Activated CD4-positive, alpha-beta memory T cell treated with anti-CD3 and anti-CD28 coated beads for 36 hours (primary cell): ENCODE results near the gene FBXO34. TPM values are rescaled to one million over a fixed set of nuclear protein-coding genes. Genes with fewer than 3 reads are reported as not detected.

ENCODE experiments used
- CTCF ChIA-PET: fragments of 350-600 bp; sonication (Branson Sonifier 250); formaldehyde crosslinking; loops from one replicate; lab custom pipeline; 2021; ENCODE audit warnings: antibody characterized with exemption, inconsistent platforms; lab: Charles Lee
- POLR2A ChIA-PET: fragments of 350-600 bp; sonication (Branson Sonifier 250); formaldehyde crosslinking; loops from one replicate; lab custom pipeline; 2021; ENCODE audit warnings: antibody characterized with exemption; lab: Charles Lee
- DNase-seq: peaks from one replicate; pipeline ENCODE4 v3.0.0-alpha.2; 2020
- H3K27ac Mint-ChIP-seq: one replicate; pipeline ENCODE4 v1.8.0; 2021; ENCODE audit warnings: mixed read lengths
- H3K27me3 Mint-ChIP-seq: one replicate; pipeline ENCODE4 v1.8.0; 2021; ENCODE audit warnings: mixed read lengths
- H3K36me3 Mint-ChIP-seq: one replicate; pipeline ENCODE4 v1.8.0; 2021; ENCODE audit warnings: mixed read lengths
- H3K4me1 Mint-ChIP-seq: one replicate; pipeline ENCODE4 v1.8.0; 2021; ENCODE audit warnings: low read depth, mixed read lengths
- H3K4me3 Mint-ChIP-seq: one replicate; pipeline ENCODE4 v1.8.0; 2021; ENCODE audit warnings: mild to moderate bottlenecking, mixed read lengths
- H3K9me3 Mint-ChIP-seq: one replicate; pipeline ENCODE4 v1.8.0; 2021; ENCODE audit warnings: mixed read lengths
- intact Hi-C: fragments of 100-400 bp; cut with micrococcal nuclease; formaldehyde crosslinking; loops from one replicate; pipeline ENCODE4 v1.15.1; 2023
- total RNA-seq, 2 experiments: library from RNA; stranded (reverse); gene quantifications; one replicate each; pipeline ENCODE4 v1.2.3, GENCODE V29; 2021

The FBXO34 gene
- total RNA-seq, 2 experiments from 2014 or later = 19.8 to 22.0 TPM

DNA sequence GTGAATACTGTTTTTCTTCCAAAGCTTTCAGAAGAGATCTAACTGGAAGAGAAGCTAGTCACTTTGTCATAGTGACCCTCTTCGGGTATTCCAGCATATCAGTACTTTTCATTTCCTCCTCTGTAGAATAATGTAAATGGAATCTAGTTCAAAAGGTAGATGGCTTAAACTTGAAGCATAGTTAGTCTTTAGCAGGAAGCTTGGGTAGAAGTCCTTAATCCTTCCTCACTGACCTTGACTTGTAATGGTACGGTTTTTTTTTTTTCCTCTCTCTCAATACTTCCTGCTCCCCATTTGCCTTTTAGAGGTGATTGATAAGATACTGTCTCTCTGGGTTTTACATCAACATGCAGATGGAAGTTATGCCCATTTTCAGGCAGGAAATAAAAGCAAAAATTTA is 1.7 kb downstream of the FBXO34 start:
- H3K27me3 Mint-ChIP-seq = no peaks in the 10 kb centered on the region
- H3K4me3 Mint-ChIP-seq = peak overlapping the region; percentile 87
- no peak for DNase-seq
- H3K27ac Mint-ChIP-seq = peak overlapping the region; percentile 33
- POLR2A ChIA-PET = interaction anchor here (2.4 to 2.8 kb wide), 2 partner anchors 58 to 83 kb away, joined by 8 to 11 read pairs; no protein-coding TSS in a partner anchor
- H3K9me3 Mint-ChIP-seq = no peaks in the 10 kb centered on the region
- CTCF ChIA-PET = interaction anchor here (0.9 to 7.4 kb wide), 9 partner anchors 15 to 173 kb away, joined by 3 to 180 read pairs (median 4); no protein-coding TSS in a partner anchor
- peaks cover 58% of the 10 kb centered on the region for H3K4me1 Mint-ChIP-seq
- intact Hi-C loops = loop anchor here (1.0 to 10.0 kb wide), 4 partner anchors 34 to 309 kb away; partner anchors contain the start of gene KTN1
- no peaks in the 10 kb centered on the region for H3K36me3 Mint-ChIP-seq

DNA sequence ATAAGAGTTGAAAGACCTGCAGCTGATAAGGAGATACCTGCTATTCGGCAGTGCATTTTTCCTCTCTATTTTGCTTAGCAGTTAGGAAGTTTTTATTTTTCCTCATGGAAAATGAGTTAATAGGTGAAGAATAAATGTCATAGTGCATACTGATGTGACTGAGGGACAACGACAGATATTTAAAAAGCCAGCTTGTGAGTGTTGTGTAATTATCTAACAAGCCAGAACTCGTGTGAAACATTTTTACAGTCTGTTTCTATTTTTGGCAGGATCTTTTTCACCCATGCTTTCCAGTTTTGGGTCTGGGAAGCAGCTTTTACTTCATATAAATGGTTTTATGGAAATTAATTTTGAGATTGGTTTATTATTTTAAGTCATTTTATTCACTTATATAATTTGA is 2.9 kb downstream of the FBXO34 start:
- H3K9me3 Mint-ChIP-seq = no peaks in the 10 kb centered on the region
- no peak overlapping the region for H3K27ac Mint-ChIP-seq
- no peak overlapping the region for H3K4me3 Mint-ChIP-seq
- no peaks in the 10 kb centered on the region for H3K27me3 Mint-ChIP-seq
- no peak for DNase-seq
- CTCF ChIA-PET = interaction anchor here (0.6 to 7.4 kb wide), 3 partner anchors 56 to 223 kb away, joined by 3 to 180 read pairs (median 3); no protein-coding TSS in a partner anchor
- H3K4me1 Mint-ChIP-seq = peaks cover 65% of the 10 kb centered on the region
- no peaks in the 10 kb centered on the region for H3K36me3 Mint-ChIP-seq
- intact Hi-C loops = loop anchor here (5.0 to 10.0 kb wide), 3 partner anchors 33 to 308 kb away; partner anchors contain the start of gene KTN1
- POLR2A ChIA-PET = interaction anchor here (0.6 kb wide), 1 partner anchor 69 kb away, joined by 3 read pairs; no protein-coding TSS in a partner anchor

DNA sequence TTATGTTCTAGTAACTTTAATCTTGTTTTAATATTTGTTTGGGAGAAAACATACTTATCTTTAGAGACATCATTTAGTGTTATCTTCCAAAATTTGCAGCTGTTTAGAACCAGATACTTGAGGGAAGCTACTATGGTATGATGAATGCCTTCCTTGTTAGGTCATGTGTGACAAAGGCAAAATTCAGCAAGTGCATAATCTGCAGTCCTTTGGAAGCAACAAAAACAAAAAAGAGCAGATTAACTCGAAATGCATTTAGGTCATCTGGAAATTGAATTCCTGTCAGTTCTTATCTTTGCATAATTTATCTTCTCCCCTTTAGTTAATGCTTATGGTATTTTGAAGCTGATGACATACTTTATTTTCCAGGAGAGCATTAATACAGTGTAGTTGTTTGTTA is 3.5 kb downstream of the FBXO34 start:
- POLR2A ChIA-PET = interaction anchor here (0.6 kb wide), 1 partner anchor 68 kb away, joined by 3 read pairs; no protein-coding TSS in a partner anchor

DNA sequence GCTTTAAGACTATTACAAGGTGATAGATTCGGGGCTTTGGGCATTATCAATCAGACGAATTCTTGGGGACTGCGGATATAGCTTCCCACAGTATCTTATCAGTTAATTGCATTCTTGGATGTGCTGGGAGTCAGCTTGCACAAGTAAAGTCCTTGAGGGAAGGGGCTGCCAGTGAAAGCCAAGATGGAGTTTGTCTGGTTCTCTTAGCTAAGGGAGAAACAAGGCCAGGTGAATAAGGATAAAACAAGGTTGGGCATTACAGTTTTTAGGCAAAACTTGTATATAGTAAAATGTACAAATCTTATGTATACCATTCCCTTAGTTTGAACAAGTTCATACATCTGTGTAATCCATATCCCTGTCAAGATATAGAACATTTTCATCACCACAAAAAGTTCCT is 5.5 kb downstream of the FBXO34 start:
- POLR2A ChIA-PET = no interaction called here
- intact Hi-C loops = loop anchor here (10.0 kb wide), 1 partner anchor 202 kb away; no protein-coding TSS in a partner anchor
- CTCF ChIA-PET = interaction anchor here (0.6 to 1.1 kb wide), 2 partner anchors 57 to 837 kb away, joined by 3 to 5 read pairs; no protein-coding TSS in a partner anchor
- peaks cover 68% of the 10 kb centered on the region for H3K4me1 Mint-ChIP-seq
- DNase-seq = no peak
- H3K36me3 Mint-ChIP-seq = peaks cover 3% of the 10 kb centered on the region
- H3K27ac Mint-ChIP-seq = no peak overlapping the region
- H3K9me3 Mint-ChIP-seq = no peaks in the 10 kb centered on the region
- H3K27me3 Mint-ChIP-seq = no peaks in the 10 kb centered on the region
- H3K4me3 Mint-ChIP-seq = no peak overlapping the region

More for the DNA sequence above, 3.5 kb downstream of the FBXO34 start:
- H3K4me1 Mint-ChIP-seq = peaks cover 70% of the 10 kb centered on the region
- intact Hi-C loops = loop anchor here (5.0 to 10.0 kb wide), 3 partner anchors 33 to 308 kb away; partner anchors contain the start of gene KTN1
- H3K27ac Mint-ChIP-seq = no peak overlapping the region
- H3K4me3 Mint-ChIP-seq = no peak overlapping the region
- CTCF ChIA-PET = interaction anchor here (1.1 to 7.4 kb wide), 3 partner anchors 31 to 82 kb away, joined by 3 to 180 read pairs (median 4); no protein-coding TSS in a partner anchor
- DNase-seq = no peak
- no peaks in the 10 kb centered on the region for H3K9me3 Mint-ChIP-seq
- H3K36me3 Mint-ChIP-seq = peaks cover 3% of the 10 kb centered on the region
- no peaks in the 10 kb centered on the region for H3K27me3 Mint-ChIP-seq

DNA sequence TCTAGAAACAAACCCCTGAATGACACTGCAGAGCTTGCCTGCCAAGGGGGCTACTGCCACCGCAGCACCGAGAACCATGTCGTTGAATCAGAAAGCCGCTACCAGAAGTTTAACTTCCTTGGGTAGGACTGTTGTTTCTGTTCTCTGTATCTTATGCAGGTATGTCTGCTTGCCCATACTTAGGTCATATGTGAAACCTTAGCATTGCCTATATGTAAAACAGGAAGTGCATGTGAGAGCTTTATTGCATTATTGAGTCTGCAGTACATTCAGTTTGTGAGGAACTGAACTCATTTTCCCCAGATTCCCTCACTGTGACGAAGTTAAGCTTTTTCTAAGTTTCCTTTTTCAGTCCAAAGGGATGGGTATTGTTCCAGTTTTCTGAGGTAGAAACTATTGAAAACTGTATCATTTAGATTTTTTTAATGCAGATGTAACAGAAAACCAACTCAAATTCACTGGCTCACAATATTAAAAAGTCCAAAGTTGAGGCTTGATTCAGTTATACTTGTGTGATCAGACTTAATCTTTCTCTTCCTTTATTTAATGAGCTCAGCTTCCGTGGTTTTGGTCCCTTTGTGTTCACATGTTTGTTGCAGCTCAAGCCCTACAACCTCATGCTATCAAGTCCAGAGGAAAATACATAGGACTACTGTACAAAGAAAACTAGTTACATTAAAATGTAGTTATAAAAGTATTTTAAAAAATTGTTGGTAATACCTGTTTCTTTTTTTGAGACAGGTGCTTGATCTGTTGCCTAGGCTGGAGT is 6.9 kb downstream of the FBXO34 start:
- peaks cover 68% of the 10 kb centered on the region for H3K4me1 Mint-ChIP-seq
- H3K27ac Mint-ChIP-seq = peak overlapping the region; percentile 72
- peaks cover 3% of the 10 kb centered on the region for H3K36me3 Mint-ChIP-seq
- no peaks in the 10 kb centered on the region for H3K27me3 Mint-ChIP-seq
- ChIA-PET CTCF (interaction anchor here (0.8 to 2.6 kb wide), 3 partner anchors 58 to 76 kb away, joined by 3 to 13 read pairs (median 4); no protein-coding TSS in a partner anchor), POLR2A (interaction anchor here (0.6 kb wide), 1 partner anchor 237 kb away, joined by 3 read pairs; no protein-coding TSS in a partner anchor)
- peak overlapping the region; percentile 10 for H3K4me3 Mint-ChIP-seq
- DNase-seq = peak; percentile 56
- intact Hi-C loops = loop anchor here (10.0 kb wide), 1 partner anchor 203 kb away; no protein-coding TSS in a partner anchor
- no peaks in the 10 kb centered on the region for H3K9me3 Mint-ChIP-seq

DNA sequence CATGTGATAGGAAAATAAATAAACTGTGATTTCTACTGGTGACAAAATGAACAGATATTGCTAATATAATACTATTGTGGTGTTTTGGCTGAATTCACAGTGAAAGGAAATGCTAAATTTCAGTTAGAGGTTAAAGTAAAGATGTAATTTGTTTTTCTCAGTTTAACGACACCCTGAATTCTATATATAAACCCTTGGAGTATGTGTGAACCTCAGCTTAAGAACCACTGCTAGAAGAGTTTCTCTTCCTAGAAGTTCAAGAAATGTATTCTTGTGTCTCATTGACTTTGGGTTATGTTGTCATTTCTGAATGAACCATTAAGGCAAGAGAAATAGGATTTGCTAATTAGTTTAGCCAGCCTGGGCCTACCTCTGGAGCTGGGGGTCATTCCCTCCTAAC is 8.2 kb downstream of the FBXO34 start:
- DNase-seq = no peak
- Mint-ChIP-seq H3K36me3 (peaks cover 3% of the 10 kb centered on the region), H3K4me3 (no peak overlapping the region), H3K27ac (no peak overlapping the region), H3K27me3 (no peaks in the 10 kb centered on the region), H3K9me3 (no peaks in the 10 kb centered on the region), H3K4me1 (peaks cover 58% of the 10 kb centered on the region)
- POLR2A ChIA-PET = no interaction called here
- intact Hi-C loops = loop anchor here (10.0 kb wide), 1 partner anchor 205 kb away; no protein-coding TSS in a partner anchor
- CTCF ChIA-PET = interaction anchor here (2.6 kb wide), 1 partner anchor 75 kb away, joined by 13 read pairs; no protein-coding TSS in a partner anchor

DNA sequence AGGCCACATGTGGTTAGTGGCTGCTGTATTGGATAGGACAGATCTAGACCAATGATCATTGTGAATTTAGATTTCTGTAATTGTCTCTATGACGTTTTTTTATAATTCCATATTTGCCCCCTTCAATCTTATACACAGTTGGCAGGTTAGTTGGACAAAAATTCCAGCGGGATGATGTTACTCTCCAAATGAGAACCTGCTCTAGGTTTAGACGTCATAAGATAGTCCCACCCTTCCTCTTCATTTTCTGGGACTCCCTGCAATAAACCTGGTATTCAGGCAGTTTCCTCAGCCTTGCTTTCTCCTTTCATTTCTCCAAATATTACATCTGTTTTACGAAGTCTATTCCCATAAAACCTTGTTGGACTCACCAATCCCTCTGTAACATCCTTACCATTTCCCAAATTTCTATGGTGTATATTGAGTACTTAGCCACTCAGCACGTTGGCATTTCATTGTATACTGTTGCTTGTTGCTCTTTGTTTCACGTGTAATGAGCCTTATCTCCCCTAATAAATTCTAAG is 10.2 kb downstream of the FBXO34 start:
- peaks cover 58% of the 10 kb centered on the region for H3K4me1 Mint-ChIP-seq
- CTCF ChIA-PET = interaction anchor here (2.4 kb wide), 1 partner anchor 10 kb away, joined by 12 read pairs; the partner anchor contains the start of gene FBXO34

DNA sequence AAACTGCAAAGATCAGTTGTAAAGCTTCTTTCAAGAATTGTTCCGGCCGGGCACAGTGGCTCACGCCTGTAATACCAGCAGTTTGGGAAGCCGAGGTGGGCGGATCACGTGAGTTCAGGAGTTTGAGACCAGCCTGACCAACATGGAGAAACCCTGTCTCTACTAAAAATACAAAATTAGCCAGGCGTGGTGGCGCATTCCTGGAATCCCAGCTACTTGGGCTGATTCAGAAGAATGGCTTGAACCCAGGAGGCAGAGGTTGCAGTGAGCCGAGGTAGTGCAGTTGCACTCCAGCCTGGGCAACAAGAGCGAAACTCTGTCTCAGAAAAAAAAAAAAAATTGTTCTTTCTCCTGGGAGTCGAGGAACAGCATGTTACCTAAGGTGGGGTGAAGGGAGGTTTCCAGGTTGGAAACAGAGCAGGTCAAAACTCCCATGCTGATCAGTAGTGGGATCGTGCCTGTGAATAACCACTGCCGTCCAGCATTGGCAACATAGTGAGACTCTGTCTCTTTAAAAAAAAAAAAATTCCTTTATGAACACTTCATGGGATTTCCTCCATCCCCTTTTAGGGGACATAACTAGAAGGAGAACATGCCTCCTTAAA is 13.9 kb downstream of the FBXO34 start:
- intact Hi-C loops = no loop called here
- Mint-ChIP-seq H3K27ac (no peak overlapping the region), H3K4me3 (no peak overlapping the region), H3K27me3 (no peaks in the 10 kb centered on the region), H3K36me3 (peaks cover 4% of the 10 kb centered on the region), H3K9me3 (no peaks in the 10 kb centered on the region), H3K4me1 (peaks cover 44% of the 10 kb centered on the region)
- POLR2A ChIA-PET = interaction anchor here (1.8 kb wide), 1 partner anchor 9 kb away, joined by 3 read pairs; no protein-coding TSS in a partner anchor
- CTCF ChIA-PET = no interaction called here
- no peak for DNase-seq

More for the DNA sequence above, 10.2 kb downstream of the FBXO34 start:
- H3K36me3 Mint-ChIP-seq = peaks cover 7% of the 10 kb centered on the region
- no peaks in the 10 kb centered on the region for H3K27me3 Mint-ChIP-seq
- no peaks in the 10 kb centered on the region for H3K9me3 Mint-ChIP-seq
- intact Hi-C loops = no loop called here
- no peak for DNase-seq
- H3K27ac Mint-ChIP-seq = no peak overlapping the region
- no peak overlapping the region for H3K4me3 Mint-ChIP-seq
- POLR2A ChIA-PET = no interaction called here

DNA sequence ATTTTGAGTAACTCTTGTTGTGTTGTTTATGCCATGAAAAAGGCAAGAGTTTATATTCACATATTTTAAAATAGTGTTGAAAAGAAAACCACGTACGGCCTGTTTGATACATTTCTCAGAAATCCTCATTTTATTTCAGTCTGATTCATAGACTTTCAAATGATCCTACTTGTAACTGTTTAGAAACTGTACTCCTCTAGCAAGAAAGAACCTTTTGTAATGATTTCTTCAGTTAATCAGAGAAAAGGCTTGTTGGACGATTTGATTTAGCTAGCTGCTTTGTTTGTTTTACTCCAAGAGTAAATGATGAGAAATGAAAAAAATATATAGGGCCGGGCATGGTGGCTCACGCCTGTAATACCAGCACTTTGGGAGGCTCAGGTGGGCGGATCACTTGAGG is 17.2 kb downstream of the FBXO34 start:
- no peak for DNase-seq
- peaks cover 4% of the 10 kb centered on the region for H3K36me3 Mint-ChIP-seq
- POLR2A ChIA-PET = no interaction called here

DNA sequence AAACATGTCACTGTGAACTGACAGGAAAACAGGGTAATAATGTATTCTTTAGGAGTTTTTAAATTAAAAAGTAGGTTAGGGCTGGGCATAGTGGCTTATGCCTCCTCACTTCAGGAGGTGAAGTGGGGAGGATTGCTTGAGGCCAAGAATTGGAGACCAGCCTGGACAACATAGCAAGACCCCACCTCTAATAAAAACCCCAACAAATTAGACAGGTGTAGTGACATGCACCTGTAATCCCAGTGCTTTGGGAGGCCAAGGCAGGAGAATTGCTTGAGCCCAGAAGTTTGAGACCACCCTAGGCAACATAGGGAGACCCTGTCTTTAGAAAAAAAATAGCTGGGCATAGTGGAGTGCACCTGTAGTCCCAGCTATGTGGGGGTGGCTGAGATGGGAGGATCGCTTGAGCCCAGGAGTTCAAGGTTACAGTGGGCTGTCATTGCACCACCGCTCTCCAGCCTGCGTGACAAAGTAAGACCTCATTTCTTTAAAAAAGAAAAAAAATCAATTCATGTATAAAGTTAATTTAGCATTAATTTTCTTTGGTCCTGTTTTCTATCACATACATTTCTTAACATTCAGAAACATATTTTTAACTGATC is 20.4 kb downstream of the FBXO34 start:
- no peaks in the 10 kb centered on the region for H3K36me3 Mint-ChIP-seq
- ChIA-PET CTCF (interaction anchor here (1.2 kb wide), 1 partner anchor 21 kb away, joined by 3 read pairs; no protein-coding TSS in a partner anchor), POLR2A (interaction anchor here (0.6 kb wide), 1 partner anchor 167 kb away, joined by 4 read pairs; no protein-coding TSS in a partner anchor)
- H3K27ac Mint-ChIP-seq = no peak overlapping the region
- intact Hi-C loops = no loop called here
- no peak overlapping the region for H3K4me3 Mint-ChIP-seq
- DNase-seq = no peak
- H3K27me3 Mint-ChIP-seq = no peaks in the 10 kb centered on the region
- H3K4me1 Mint-ChIP-seq = peaks cover 37% of the 10 kb centered on the region
- no peaks in the 10 kb centered on the region for H3K9me3 Mint-ChIP-seq

More for the DNA sequence above, 17.2 kb downstream of the FBXO34 start:
- H3K4me3 Mint-ChIP-seq = no peak overlapping the region
- intact Hi-C loops = loop anchor here (2.0 kb wide), 1 partner anchor 14 kb away; no protein-coding TSS in a partner anchor
- no peaks in the 10 kb centered on the region for H3K9me3 Mint-ChIP-seq
- CTCF ChIA-PET = interaction anchor here (1.3 to 2.5 kb wide), 2 partner anchors 16 to 66 kb away, joined by 4 to 11 read pairs; no protein-coding TSS in a partner anchor
- H3K4me1 Mint-ChIP-seq = peaks cover 32% of the 10 kb centered on the region
- peak overlapping the region; percentile 54 for H3K27ac Mint-ChIP-seq
- no peaks in the 10 kb centered on the region for H3K27me3 Mint-ChIP-seq

DNA sequence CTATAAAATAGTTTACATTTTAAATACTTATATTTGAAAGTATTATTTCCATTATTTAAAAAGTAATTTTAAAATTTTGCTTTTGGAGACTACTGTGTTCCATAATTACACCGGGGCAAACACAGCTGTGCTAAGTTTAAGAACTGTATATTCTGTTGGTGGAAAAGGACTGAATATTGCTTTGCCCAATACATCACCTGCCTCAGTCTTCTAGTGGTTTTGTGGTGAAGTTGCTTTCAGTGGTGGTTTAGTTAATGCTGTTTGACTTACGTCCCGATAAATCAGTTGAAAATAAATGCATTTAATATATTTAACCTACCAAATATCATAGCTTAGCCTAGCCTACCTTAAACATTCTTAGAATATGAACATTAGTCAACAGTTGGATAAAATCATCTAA is 23.4 kb downstream of the FBXO34 start:
- Mint-ChIP-seq H3K27ac (no peak overlapping the region), H3K36me3 (peaks cover 7% of the 10 kb centered on the region), H3K27me3 (no peaks in the 10 kb centered on the region), H3K4me3 (no peak overlapping the region), H3K4me1 (peaks cover 42% of the 10 kb centered on the region), H3K9me3 (no peaks in the 10 kb centered on the region)
- intact Hi-C loops = no loop called here
- CTCF ChIA-PET = interaction anchor here (0.5 kb wide), 1 partner anchor 19 kb away, joined by 4 read pairs; no protein-coding TSS in a partner anchor
- POLR2A ChIA-PET = interaction anchor here (1.2 kb wide), 1 partner anchor 10 kb away, joined by 3 read pairs; no protein-coding TSS in a partner anchor
- no peak for DNase-seq
